GM12891 (cell line): ENCODE results near the gene GTPBP2.

Experiments
- POLR2A ChIP-seq: IDR thresholded peaks from 2 replicates; pipeline ENCODE4 v1.6.1; 2011; ENCODE audit warnings: low read depth, low read length, control low read depth
- SPI1 ChIP-seq: IDR thresholded peaks from 2 replicates; pipeline ENCODE4 v1.6.1; 2011; ENCODE audit warnings: low read depth, low read length, control low read depth

DNA sequence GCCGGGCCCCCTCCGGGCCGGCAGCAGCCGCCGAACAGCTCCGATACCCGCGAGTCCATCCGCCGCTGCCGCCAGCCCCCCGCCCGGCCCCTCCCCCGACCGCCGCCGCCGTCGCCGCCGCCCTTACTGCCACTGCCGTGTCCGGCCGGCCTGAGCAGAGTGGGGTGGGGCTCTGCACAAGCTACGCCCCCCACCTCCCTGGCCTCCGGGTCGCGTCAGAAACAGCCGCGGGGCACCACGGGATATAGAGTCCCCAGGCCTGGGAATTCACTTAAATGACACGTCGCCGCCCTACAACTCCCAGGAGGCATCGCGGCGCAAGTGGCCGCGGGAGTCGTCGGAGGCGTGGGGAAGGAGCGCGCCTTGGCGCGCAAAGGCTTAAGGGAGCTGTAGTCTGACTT, at the start of gene GTPBP2:
- no peak for TF ChIP-seq POLR2A
- 0 out of 2 replicates have a peak, but pooled peaks have one; percentile 0 for TF ChIP-seq SPI1
